Measurements from ENCODE around the gene ERF. TPM values are rescaled to one million over a fixed set of nuclear protein-coding genes. Genes with fewer than 3 reads are reported as not detected.

Gene ERF
- 44.5 and 62.1 TPM in 2 replicates for total RNA-seq

GRCh38 chr19:42254850-42255765, at the start of gene ERF:
ERF (minus strand) TSS chr19:42255128; CDS start chr19:42254999, 129 bp downstream.

DNA sequence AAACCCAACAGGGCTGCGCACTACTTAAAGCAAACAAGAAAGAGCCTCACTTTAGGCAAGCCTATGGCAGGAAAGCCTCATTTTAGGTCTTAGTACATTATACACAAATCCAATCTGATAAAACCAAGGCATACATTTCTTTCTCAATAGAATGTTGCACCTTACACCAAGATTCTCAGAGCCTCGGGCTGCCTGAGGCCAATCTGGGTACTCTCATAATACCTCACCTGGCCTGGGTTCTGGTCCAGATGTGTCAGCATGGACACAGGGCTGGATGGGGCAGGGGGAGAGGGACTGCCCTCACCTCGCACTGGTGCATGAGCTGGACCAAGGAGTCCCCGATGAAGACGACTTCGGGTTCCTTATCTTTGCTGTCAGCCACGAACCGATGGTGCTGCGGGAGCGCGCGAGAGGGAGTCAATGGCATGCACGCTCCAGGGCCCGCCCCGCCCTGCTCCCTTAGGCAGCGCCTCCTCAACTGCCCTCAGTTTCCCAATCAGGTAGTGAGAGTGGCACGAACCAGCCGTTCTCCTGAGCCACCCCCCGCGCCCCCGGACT, 46.8 kb upstream of the ERF start, which contains the start of gene PRR19:
Gene PRR19, plus strand, starts transcription at position 487 of the 558 bp plus-strand sequence. CDS start 7,453 bp downstream, outside the sequence.

DNA sequence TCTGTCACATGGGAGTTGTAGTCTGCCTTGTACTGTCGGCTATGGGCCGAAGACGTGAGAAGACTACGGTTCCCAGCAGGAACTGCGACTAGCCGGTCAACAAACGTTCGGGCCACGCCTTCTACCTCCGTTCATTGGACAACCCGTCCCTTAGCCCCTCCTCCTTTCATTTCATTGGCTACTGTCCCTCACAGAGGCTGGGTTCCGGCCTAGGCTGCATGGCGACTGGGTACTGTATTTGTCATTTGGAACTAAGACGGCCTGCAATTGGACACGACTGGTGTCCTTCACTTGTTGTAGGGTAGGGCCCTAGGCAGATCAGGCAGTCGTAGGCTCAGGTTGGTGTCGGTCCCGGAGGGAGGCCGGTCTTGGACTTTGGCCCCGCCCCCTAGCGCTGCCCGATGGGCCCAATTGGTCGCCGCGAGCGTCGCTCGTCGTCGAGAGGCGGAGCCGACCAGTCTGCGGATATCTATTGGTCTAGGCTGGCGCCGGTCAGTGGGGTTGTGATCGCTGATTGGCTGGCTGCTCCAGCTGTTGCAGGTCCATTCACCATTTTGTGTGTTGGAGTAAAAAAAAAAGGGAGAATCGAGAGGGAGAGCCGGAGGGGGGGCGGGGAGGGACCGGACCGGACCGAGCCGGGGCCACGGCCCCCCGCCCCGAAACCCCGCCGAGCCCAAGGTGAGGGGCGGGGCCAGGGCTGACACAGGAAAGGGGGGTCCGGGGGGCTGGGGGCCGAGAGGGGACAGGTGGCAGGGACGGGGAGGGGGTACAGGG, 14.0 kb upstream of the ERF start, which contains the start of gene CIC:
Gene CIC, plus strand, starts transcription at position 549 of the 774 bp plus-strand sequence. CDS start 2,532 bp downstream, outside the sequence.

GRCh38 chr19:42242512-42243409, 12.2 kb downstream of the ERF start, which contains the start of gene GSK3A:
GSK3A (minus strand) TSS chr19:42242602; CDS start chr19:42242465, 137 bp downstream.

DNA sequence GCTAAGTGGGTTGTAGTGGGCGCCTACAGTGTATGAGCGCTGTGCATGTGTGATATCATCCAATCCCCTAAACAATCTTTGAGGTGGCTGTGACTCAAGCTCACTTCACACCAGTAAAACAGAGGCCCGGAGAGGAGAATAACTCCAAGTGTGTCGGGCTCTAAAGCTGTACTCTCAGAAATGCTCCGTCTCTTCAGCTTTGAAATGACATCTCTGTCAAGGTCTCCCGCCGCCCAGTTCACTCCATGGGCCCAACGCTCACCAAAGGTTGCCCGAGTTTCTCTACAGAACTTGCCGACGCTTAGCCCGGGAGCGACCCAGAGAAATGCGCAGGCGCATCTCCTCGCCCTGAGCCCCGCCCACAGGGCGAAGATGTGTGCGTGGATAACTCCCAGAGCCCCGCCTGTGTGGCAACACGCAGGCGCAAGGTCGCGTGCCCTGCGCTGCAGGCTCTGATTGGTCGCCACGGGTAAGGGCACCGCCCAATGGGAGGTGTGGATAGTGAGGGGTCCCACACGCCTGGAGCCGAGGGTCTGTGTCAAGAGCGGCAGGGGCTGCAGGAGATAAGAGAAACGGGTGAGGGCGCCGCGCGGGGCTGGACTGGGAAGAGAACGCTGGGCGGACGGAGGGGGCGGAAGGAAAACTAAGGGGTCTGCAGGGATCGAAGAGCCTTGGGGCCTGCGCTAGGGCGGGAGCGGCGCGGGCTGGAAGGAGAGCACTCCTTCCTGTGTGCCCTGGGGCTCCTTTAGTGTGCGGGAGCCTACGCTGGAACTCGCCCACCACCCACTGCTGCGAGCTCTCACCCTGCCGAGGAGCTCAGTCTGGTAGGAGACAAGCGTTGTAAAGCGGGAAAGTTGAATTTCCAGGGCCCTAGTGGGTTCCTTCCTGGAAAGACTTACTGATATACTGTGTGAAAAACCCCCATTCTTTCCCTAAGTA, 34.8 kb downstream of the ERF start, which contains the start of gene ZNF526:
Gene ZNF526, plus strand, starts transcription at position 501 of the 939 bp plus-strand sequence. CDS start 4,092 bp downstream, outside the sequence.

GRCh38 chr19:42217520-42218437, 37.1 kb downstream of the ERF start, which contains the start of gene DEDD2:
DEDD2 (minus strand) TSS chr19:42217677; CDS start chr19:42217007, 670 bp downstream.

Other genes starting within 250 kb of the ERF start
- gene GRIK5, start 184.9 kb downstream of the ERF start, total RNA-seq = 1.1 and 5.6 TPM in 2 replicates
- gene ZNF574, start 179.0 kb downstream of the ERF start, total RNA-seq = 19.9 and 24.0 TPM in 2 replicates
- 0.38 and 0.98 TPM in 2 replicates for gene POU2F2, start 122.7 kb downstream of the ERF start, total RNA-seq
- gene DEDD2, start 37.5 kb downstream of the ERF start, total RNA-seq = 28.5 and 38.4 TPM in 2 replicates
- gene ZNF526, start 34.8 kb downstream of the ERF start, total RNA-seq = 5.5 and 6.0 TPM in 2 replicates
- 25.6 and 28.4 TPM in 2 replicates for gene GSK3A, start 12.5 kb downstream of the ERF start, total RNA-seq
- 48.9 and 108 TPM in 2 replicates for gene CIC, start 14.1 kb upstream of the ERF start, total RNA-seq
- 0.81 and 3.9 TPM in 2 replicates for gene PRR19, start 47.0 kb upstream of the ERF start, total RNA-seq
- gene PAFAH1B3, start 47.5 kb upstream of the ERF start, total RNA-seq = 108 and 112 TPM in 2 replicates
- gene TMEM145, start 58.2 kb upstream of the ERF start, total RNA-seq = 0.13 and 0.16 TPM in 2 replicates
- gene MEGF8, start 70.5 kb upstream of the ERF start, total RNA-seq = 23.8 and 78.8 TPM in 2 replicates
- gene CNFN, start 135.2 kb upstream of the ERF start, total RNA-seq = 3.4 and 5.2 TPM in 2 replicates
- 2.9 and 8.8 TPM in 2 replicates for gene LIPE, start 172.3 kb upstream of the ERF start, total RNA-seq
- not detected in 2 replicates for gene CXCL17, start 187.8 kb upstream of the ERF start, total RNA-seq